Naive B cell (primary cell): ENCODE data around the gene CSAD. TPM values are rescaled to one million over a fixed set of nuclear protein-coding genes. Genes with fewer than 3 reads are reported as not detected.
"Not testable (repeated sequence)": the region's sequence is repeated elsewhere in the genome, so short reads cannot be mapped to it uniquely, and the experiment has no call there.

Experiments
- ATAC-seq, 2 donors: fragments of 150-1000 bp; cut with Tn5 transposase; 2 replicates each; pipeline ENCODE4 v1.10.0; 2021; ENCODE audit warnings: low read depth in 2 of 2, mild to moderate bottlenecking in 2 of 2, moderate library complexity in 2 of 2
- DNase-seq: peaks from one replicate; pipeline ENCODE4 v3.0.0; 2022
- H3K27ac Mint-ChIP-seq, 6 donors: one replicate each; pipeline ENCODE4 v1.8.0; 2020 to 2022; ENCODE audit warnings: mild to moderate bottlenecking in 6 of 6, mixed read lengths in 6 of 6, moderate library complexity in 5 of 6, inconsistent platforms in 2 of 6
- H3K27me3 Mint-ChIP-seq, 3 donors: one replicate each; pipeline ENCODE4 v1.8.0; 2021 to 2022; ENCODE audit warnings: mixed read lengths in 3 of 3, mild to moderate bottlenecking in 1 of 3
- H3K36me3 Mint-ChIP-seq, 2 donors: one replicate each; pipeline ENCODE4 v1.8.0; 2020 to 2022; ENCODE audit warnings: mixed read lengths in 2 of 2, inconsistent platforms in 1 of 2, mild to moderate bottlenecking in 1 of 2
- H3K4me1 Mint-ChIP-seq, 3 donors: one replicate each; pipeline ENCODE4 v1.8.0; 2020 to 2022; ENCODE audit warnings: mixed read lengths in 3 of 3, inconsistent platforms in 1 of 3, mild to moderate bottlenecking in 1 of 3, moderate library complexity in 1 of 3
- H3K4me3 Mint-ChIP-seq, 8 donors: one replicate each; pipeline ENCODE4 v1.8.0; 2020 to 2022; ENCODE audit warnings: mild to moderate bottlenecking in 8 of 8, mixed read lengths in 8 of 8, moderate library complexity in 8 of 8, inconsistent platforms in 2 of 8
- H3K9me3 Mint-ChIP-seq, 7 donors: one replicate each; pipeline ENCODE4 v1.8.0; 2020 to 2022; ENCODE audit warnings: mixed read lengths in 7 of 7, mild to moderate bottlenecking in 5 of 7, inconsistent platforms in 2 of 7, moderate library complexity in 1 of 7
- polyA plus RNA-seq, 6 donors: library from polyadenylated mRNA; unstranded; fragments of 300-500 nt; fragmentation: Illumina TruSeq; gene quantifications; one replicate each; pipeline ENCODE4 v1.2.3, GENCODE V29; 2021; ENCODE audit warnings: low read depth in 6 of 6

CSAD gene
- polyA plus RNA-seq, 6 donors from 2014 or later = 0.19 to 1.8 (median 1.1) TPM

- H3K27ac Mint-ChIP-seq = no peak overlapping the region
- no peaks in the 10 kb centered on the region for H3K9me3 Mint-ChIP-seq
- peaks cover 13 to 27% of the 10 kb centered on the region in 2 donors for H3K36me3 Mint-ChIP-seq
Observed at GRCh38 chr12:53191096-53191884, 10.6 kb upstream of the CSAD start.

GRCh38 chr12:53190108-53190729, 9.5 kb upstream of the CSAD start:
- H3K4me1 Mint-ChIP-seq = peaks cover 4 to 22% (median 19%) of the 10 kb centered on the region in 3 donors

More at GRCh38 chr12:53191096-53191884, 10.6 kb upstream of the CSAD start:
- Mint-ChIP-seq H3K4me3 (no peak overlapping the region), H3K27me3 (no peaks in the 10 kb centered on the region), H3K4me1 (peaks cover 8 to 15% (median 13%) of the 10 kb centered on the region in 3 donors)
- DNase-seq (no peak), ATAC-seq (no peak)

GRCh38 chr12:53187145-53187899, 6.6 kb upstream of the CSAD start:
- Mint-ChIP-seq H3K36me3 (peaks cover 17 to 19% of the 10 kb centered on the region in 2 donors), H3K27me3 (no peaks in the 10 kb centered on the region), H3K27ac (peak overlapping the region in 2 of 6 donors; percentile 31 to 56), H3K4me1 (peaks cover 23 to 45% (median 26%) of the 10 kb centered on the region in 3 donors), H3K9me3 (no peaks in the 10 kb centered on the region), H3K4me3 (no peak overlapping the region)
- ATAC-seq (no peak), DNase-seq (no peak)

More at GRCh38 chr12:53190108-53190729, 9.5 kb upstream of the CSAD start:
- Mint-ChIP-seq H3K27me3 (no peaks in the 10 kb centered on the region), H3K27ac (no peak overlapping the region), H3K4me3 (peak overlapping the region in 2 of 8 donors; percentile 15 to 31), H3K36me3 (peaks cover 19 to 22% of the 10 kb centered on the region in 2 donors), H3K9me3 (no peaks in the 10 kb centered on the region)
- DNase-seq (no peak), ATAC-seq (peak; percentile 81 to 82)

GRCh38 chr12:53186745-53187144, 6.0 kb upstream of the CSAD start:
- no peak for DNase-seq
- no peak overlapping the region for H3K4me3 Mint-ChIP-seq
- no peaks in the 10 kb centered on the region for H3K9me3 Mint-ChIP-seq
- no peaks in the 10 kb centered on the region for H3K27me3 Mint-ChIP-seq
- H3K36me3 Mint-ChIP-seq = peaks cover 19% of the 10 kb centered on the region in 2 donors
- H3K27ac Mint-ChIP-seq = peak overlapping the region in 2 of 6 donors; percentile 49 to 57
- ATAC-seq = no peak
- peaks cover 28 to 51% (median 31%) of the 10 kb centered on the region in 3 donors for H3K4me1 Mint-ChIP-seq

GRCh38 chr12:53185582-53186153, 4.9 kb upstream of the CSAD start:
- H3K4me3 Mint-ChIP-seq = peak overlapping the region in 1 of 8 donors; percentile 25
- DNase-seq (no peak), ATAC-seq (no peak)
- H3K9me3 Mint-ChIP-seq = no peaks in the 10 kb centered on the region
- peak overlapping the region in 1 of 6 donors; percentile 71 for H3K27ac Mint-ChIP-seq
- H3K4me1 Mint-ChIP-seq = peaks cover 35 to 53% (median 39%) of the 10 kb centered on the region in 3 donors
- no peaks in the 10 kb centered on the region for H3K27me3 Mint-ChIP-seq
- H3K36me3 Mint-ChIP-seq = peaks cover 19% of the 10 kb centered on the region in 2 donors

GRCh38 chr12:53184828-53185227, 4.1 kb upstream of the CSAD start:
- Mint-ChIP-seq H3K4me1 (peaks cover 37 to 51% (median 47%) of the 10 kb centered on the region in 3 donors), H3K9me3 (no peaks in the 10 kb centered on the region), H3K27me3 (no peaks in the 10 kb centered on the region), H3K4me3 (peak overlapping the region in 1 of 8 donors; percentile 47), H3K27ac (peak overlapping the region in 3 of 6 donors; percentile 16 to 62 (median 54)), H3K36me3 (peaks cover 19% of the 10 kb centered on the region in 2 donors)
- no peak for ATAC-seq
- no peak for DNase-seq

GRCh38 chr12:53182903-53183302, 2.2 kb upstream of the CSAD start:
- Mint-ChIP-seq H3K4me3 (peak overlapping the region in 7 of 8 donors; percentile 6 to 97 (median 95)), H3K9me3 (no peaks in the 10 kb centered on the region), H3K27ac (peak overlapping the region in 1 of 6 donors; percentile 92), H3K27me3 (no peaks in the 10 kb centered on the region), H3K4me1 (peaks cover 45 to 62% (median 57%) of the 10 kb centered on the region in 3 donors), H3K36me3 (peaks cover 19% of the 10 kb centered on the region in 2 donors)
- no peak for ATAC-seq
- no peak for DNase-seq

- DNase-seq (no peak), ATAC-seq (no peak)
- peaks cover 12 to 18% of the 10 kb centered on the region in 2 donors for H3K36me3 Mint-ChIP-seq
- no peaks in the 10 kb centered on the region for H3K27me3 Mint-ChIP-seq
- H3K9me3 Mint-ChIP-seq = no peaks in the 10 kb centered on the region
- peaks cover 45 to 60% (median 57%) of the 10 kb centered on the region in 3 donors for H3K4me1 Mint-ChIP-seq
- H3K4me3 Mint-ChIP-seq = peak overlapping the region; percentile 91 to 97 (median 96)
- H3K27ac Mint-ChIP-seq = peak overlapping the region in 4 of 6 donors; percentile 53 to 92 (median 80)
Observed at GRCh38 chr12:53181935-53182334, 1.2 kb upstream of the CSAD start.

GRCh38 chr12:53180931-53181645, 363 bp upstream of the CSAD start:
- peaks cover 4 to 9% of the 10 kb centered on the region in 2 donors for H3K36me3 Mint-ChIP-seq
- ATAC-seq = peak; percentile 48 to 52
- peak overlapping the region; percentile 57 to 98 (median 94) for H3K27ac Mint-ChIP-seq
- H3K9me3 Mint-ChIP-seq = no peaks in the 10 kb centered on the region
- peaks cover 45 to 59% (median 52%) of the 10 kb centered on the region in 3 donors for H3K4me1 Mint-ChIP-seq
- peak; percentile 74 for DNase-seq
- peak overlapping the region; percentile 91 to 97 (median 96) for H3K4me3 Mint-ChIP-seq
- no peaks in the 10 kb centered on the region for H3K27me3 Mint-ChIP-seq

- ATAC-seq (peak; percentile 0 to 1), DNase-seq (no peak)
- Mint-ChIP-seq H3K4me3 (peak overlapping the region; percentile 88 to 97 (median 96)), H3K27me3 (no peaks in the 10 kb centered on the region), H3K9me3 (no peaks in the 10 kb centered on the region), H3K4me1 (peaks cover 43 to 46% (median 44%) of the 10 kb centered on the region in 3 donors), H3K27ac (peak overlapping the region; percentile 92 to 98 (median 96)), H3K36me3 (peaks cover 0 to 8% of the 10 kb centered on the region in 2 donors)
Observed at GRCh38 chr12:53179687-53180219, 972 bp downstream of the CSAD start.

GRCh38 chr12:53178803-53179202, 1.9 kb downstream of the CSAD start:
- Mint-ChIP-seq H3K4me3 (peak overlapping the region in 7 of 8 donors; percentile 74 to 97 (median 95)), H3K27ac (peak overlapping the region in 3 of 6 donors; percentile 82 to 98 (median 92)), H3K4me1 (peaks cover 38 to 43% (median 39%) of the 10 kb centered on the region in 3 donors)
- H3K9me3 Mint-ChIP-seq, H3K36me3 Mint-ChIP-seq, DNase-seq, ATAC-seq, H3K27me3 Mint-ChIP-seq: not testable (repeated sequence)

GRCh38 chr12:53177447-53177846, 3.3 kb downstream of the CSAD start:
- peak overlapping the region in 2 of 8 donors; percentile 6 to 70 for H3K4me3 Mint-ChIP-seq
- not testable (repeated sequence) for ATAC-seq, DNase-seq, H3K27ac Mint-ChIP-seq, H3K9me3 Mint-ChIP-seq, H3K36me3 Mint-ChIP-seq, H3K27me3 Mint-ChIP-seq
- peaks cover 28 to 32% (median 28%) of the 10 kb centered on the region in 3 donors for H3K4me1 Mint-ChIP-seq
